Left renal pelvis (tissue), 4 donors: ENCODE data around the gene ULK1. TPM values are rescaled to one million over a fixed set of nuclear protein-coding genes. Genes with fewer than 3 reads are reported as not detected.
"Not testable (repeated sequence)": the region's sequence is repeated elsewhere in the genome, so short reads cannot be mapped to it uniquely, and the experiment has no call there.

Experiments used
- DNase-seq, 4 donors: peaks; one replicate each; pipeline ENCODE4 v3.0.0-alpha.2; 2013; ENCODE audit warnings: low read depth in 4 of 4, low spot score in 3 of 4
- polyA plus RNA-seq, 4 donors: library from polyadenylated mRNA; unstranded; fragments of 120-200 nt; gene quantifications; one replicate each; pipeline ENCODE4 v1.2.1, GENCODE V29; 2013; ENCODE audit not compliant: insufficient read length in 4 of 4

Gene ULK1
- polyA plus RNA-seq, 4 donors = 20.6 to 44.0 (median 27.0) TPM

DNA sequence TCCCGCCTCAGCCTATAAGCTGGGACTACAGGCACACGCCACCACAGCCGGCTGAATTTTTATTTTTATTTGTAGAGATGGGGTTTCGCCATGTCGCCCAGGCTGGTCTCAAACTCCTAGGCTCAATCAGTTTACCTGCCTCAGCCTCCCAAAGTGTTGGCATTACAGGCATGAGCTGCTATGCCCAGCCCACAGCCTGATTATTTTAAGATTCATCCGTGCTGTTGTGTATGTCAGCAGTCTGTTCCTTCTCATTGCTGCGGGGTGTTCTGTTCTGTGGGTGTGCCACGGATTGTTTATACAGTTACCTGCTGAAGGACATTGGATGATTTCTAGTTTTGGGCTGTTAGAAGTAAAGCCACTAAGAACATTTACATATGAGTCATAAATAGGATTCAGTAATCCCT, 45.7 kb downstream of the ULK1 start:
- DNase-seq = no peak

DNA sequence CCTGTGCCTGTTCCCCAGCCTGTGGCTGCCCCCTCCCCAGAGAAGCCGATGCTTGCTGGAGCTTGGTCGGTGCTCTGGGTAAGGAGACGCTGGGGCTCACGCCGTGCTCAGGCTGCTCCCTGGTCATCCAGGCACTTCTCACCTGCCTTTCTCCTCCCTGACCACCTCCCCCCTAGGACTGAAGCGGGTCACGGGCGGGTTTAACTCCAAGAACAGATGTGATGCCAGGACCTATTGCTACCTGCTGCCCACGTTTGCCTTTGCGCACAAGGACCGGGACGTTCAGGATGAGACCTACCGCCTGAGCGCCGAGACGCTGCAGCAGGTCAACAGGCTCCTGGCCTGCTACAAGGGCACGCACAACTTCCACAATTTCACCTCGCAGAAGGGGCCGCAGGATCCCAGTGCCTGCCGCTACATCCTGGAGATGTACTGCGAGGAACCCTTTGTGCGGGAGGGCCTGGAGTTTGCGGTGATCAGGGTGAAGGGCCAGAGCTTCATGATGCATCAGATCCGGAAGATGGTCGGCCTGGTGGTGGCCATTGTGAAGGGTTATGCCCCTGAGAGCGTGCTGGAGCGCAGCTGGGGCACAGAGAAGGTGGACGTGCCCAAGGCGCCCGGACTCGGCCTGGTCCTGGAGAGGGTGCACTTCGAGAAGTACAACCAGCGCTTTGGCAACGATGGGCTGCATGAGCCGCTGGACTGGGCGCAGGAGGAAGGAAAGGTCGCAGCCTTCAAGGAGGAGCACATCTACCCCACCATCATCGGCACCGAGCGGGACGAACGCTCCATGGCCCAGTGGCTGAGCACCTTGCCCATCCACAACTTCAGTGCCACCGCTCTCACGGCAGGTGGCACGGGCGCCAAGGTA, 46.9 kb downstream of the ULK1 start:
- DNase-seq = no peak

DNA sequence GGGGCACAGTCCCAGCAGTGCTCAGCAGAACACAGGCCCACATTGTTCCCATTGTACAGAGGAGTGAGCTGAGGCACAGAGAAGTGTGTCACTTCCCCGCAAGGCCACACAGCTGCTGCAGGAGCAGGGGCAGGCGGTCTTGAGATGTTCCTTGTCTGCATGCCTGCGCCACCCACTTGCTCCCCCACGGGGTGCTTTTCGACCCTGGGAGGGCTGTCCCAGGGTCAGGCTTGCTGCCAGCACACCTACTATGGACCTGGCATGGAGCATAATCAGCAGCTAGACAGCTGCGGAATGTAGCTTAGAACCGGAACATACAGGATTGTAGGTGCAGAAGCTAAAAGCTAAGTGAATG, 47.5 kb downstream of the ULK1 start:
- DNase-seq = no peak

DNA sequence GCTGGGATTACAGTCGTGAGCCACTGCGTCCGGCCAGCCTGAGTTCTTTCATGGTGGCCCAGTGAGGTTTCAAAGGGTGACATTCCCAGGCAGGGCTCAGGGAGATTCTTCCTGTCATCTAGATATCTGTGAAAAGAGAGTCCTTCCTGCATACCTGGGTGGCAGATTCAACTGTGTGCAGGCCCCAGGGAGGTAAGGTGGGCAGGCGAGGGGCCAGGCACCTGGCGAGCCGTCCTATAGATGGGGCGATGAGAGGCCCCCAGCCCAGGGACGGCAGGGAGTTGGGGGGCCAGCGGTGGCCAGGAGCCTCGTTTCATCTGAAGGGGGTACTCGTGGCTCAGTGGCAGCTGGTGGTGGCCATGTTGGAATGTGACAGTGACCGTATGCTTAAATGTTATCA, 48.2 kb downstream of the ULK1 start:
- DNase-seq = no peak

DNA sequence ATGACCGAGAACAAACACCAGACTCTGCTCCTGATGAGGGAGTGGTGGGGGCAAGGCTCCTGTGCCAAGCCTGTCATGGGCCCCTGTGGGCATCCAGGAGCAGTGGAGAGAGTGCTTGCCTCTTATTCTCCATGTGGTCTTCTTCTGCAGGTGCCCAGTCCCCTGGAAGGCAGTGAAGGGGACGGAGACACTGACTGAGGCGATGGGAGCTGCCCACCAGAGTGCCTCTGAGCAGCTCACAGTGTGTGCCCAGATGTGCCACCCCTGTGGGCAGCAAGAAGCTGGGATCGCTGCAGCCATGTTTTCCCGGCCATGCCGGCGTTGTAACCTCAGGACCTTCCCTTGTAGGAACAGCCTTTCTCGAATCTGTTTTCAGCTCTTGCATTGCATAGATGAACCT, 49.0 kb downstream of the ULK1 start:
- no peak for DNase-seq

DNA sequence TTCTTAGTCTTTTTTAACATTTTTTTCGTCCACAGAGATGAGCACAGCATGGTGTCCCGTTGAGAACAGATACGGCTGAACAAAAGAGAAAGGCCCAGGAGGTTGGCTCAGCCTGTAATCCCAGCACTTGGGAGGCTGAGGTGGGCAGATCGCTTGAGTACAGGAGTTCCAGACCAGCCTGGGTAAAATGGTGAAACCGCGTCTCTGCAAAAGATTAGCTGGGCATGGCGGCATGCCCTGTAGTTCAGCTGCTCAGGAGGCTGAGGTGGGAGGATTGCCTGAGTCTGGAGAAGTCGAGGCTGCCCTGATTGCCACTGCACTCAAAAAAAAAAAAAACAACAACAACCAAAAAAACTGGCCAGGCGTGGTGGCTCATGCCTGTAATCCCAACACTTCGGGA, 49.5 kb downstream of the ULK1 start:
- no peak for DNase-seq

DNA sequence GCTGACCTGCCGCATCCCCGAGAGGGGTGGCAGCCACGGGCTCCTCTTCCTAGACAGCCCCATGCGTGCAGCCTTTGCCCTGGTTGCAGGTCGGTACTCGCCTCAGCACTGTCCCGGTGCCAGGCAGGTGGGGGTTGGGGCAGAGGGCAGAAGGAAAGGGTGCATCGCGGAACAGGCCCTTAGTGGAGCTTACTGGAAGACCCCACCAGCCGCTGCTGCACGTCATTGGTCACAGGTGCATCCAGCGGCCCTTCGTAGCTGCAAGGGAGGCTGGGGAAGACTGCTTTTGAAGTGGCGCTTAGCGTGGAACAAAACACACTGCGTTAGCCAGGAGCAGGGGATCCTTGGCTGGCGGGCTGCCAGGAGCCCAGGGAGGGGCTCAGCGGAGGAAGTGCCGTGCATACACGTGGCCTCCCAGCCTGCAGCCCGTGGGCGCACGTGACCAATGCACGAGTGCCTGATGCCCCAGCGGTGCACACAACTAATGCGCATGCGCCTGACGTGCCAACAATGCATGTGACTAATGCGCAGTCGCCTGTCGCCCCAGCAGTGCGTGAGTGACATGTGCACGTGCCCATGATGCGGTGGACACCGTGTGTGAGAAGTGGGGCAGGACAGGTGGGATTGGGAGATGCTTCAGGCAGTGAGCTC, 50.3 kb downstream of the ULK1 start:
- no peak for DNase-seq

DNA sequence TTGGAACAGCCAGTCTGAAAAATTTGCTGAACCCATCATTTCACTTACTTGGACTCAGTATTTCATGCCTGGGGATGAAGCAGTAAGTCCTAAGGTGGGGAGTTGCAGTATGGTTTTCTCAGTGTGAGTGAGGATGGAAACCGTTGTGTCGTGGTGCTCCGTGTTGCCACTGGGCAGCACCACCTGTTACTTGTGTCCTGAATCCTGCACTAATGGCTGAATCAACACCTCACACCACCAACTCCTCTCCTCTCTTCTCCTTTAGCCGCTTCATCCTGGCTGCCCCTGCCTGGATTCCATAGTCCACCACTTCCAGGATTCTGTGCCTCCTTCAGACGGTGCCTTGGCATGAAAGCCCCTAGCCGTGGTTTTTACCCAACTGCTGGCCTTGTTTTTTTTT, 52.3 kb downstream of the ULK1 start:
- no peak for DNase-seq

DNA sequence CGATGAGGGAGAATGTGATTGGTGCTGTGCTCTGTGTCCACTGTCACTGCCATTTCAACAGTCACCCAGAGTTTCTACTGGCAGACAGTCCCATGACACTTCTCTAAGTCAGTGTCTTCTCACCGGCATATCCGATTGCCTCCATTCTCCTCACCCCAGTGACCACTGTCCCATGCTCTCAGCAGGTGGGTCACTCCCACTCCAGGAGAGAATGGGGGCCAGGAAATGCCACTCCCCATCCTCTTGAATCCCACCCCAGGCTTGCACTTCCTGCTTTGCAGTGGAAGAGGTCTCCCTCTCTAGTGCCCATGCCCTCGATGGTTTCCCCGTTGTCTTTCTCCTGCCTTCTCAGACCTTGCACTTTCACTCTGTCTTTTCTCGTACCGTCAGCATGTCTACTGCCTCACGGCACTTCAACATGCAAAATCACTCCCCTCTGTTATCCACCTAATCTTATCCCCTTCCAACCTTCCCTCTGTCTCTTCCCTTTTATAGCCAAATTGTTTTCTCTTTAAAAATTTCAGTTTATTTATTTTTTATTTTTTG, 53.1 kb downstream of the ULK1 start:
- no peak for DNase-seq

DNA sequence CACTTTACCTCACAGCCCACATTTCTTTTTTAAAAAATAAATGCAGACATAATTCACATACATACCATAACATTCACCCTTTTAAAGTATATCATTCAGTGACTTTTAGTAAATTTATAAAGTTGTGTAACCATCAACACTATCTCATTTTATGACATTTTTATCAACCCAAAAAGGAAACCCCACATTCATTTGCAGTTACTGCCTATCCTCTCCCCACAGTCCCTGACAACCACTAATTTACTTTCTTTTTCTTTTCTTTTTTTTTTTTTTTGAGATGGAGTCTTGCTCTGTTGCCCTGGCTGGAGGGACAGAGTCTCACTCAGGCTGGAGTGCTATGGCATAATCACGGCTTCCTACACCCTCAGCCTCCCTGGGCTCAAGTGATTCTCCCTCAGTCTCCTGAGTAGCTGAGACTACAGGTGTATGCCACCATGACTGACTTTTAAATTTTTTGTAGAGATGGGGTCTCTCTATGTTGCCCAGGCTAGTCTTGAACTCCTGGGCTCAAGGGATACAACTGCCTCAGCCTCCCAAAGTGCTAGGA, 53.8 kb downstream of the ULK1 start:
- no peak for DNase-seq

DNA sequence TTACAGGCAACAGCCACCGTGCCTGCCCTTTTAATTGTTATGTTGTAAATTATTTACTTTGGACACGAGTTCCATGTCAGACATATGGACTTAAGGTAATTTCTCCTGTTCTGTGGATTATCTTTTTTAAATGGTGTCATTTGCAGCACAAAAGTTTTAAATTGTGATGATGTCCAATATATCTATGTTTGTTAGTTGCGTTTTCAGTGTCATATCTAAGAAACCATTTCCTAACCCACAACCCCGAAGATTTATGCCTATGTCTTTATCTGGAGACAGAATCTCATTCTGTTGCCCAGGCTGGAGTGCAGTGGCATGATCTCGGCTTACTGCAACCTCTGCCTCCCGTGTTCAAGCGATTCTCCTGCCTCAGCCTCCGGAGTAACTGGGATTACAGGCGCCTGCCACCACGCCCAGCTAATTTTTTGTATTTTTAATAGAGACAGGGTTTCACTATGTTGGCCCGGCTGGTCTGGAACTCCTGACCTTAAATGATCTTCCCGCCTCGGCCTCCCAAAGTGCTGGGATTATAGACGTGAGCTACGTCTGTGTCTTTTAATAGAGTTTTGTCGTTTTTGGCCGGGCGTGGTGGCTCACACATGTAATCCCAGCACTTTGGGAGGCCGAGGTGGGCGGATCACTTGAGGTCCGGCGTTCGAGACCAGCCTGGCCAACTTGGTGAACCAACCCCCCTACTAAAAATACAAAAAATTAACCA, 54.5 kb downstream of the ULK1 start:
- DNase-seq = not testable (repeated sequence)

DNA sequence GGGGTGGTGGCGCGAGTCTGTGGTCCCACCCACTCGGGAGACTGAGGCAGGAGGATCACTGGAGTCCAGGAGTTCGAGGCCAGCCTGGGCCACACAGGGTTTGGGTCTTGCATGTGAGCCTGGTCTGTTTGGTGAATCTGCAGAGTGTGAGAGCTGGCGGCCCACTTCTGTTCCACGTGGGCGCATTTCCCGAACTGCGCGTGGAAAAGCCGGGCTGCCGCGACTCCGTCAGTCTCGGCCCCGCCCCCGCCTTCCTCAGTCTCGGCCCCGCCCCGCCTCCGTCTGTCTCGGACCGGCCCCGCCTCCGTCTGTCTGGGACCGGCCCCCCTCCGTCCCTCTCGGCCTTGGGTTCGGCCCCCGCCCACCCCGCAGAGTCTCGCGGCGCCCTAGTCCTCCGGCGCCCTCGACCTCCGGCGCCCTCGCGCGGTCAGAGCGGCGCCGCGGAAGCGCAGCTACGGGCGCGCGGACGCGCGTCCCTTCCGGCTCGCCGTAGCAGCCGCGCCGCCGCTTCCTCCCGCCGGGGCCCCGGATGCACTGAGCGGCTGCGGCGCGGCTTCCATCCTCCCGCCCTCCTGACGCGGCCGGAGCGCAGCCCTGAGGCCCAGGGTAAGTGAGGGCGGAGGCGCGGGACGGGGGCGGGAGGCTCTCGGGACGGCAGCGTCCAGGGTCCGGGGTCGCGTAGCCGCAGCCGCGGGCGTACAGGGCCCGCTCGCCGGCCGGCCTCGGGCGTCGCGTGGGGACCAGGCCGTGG, 55.2 kb downstream of the ULK1 start, which contains the start of gene EP400:
EP400 (plus strand) TSS at position 512 of the 751 bp plus-strand sequence. CDS start 10,678 bp downstream, outside the sequence.
- DNase-seq = peak; percentile 74 to 85 (median 82)

DNA sequence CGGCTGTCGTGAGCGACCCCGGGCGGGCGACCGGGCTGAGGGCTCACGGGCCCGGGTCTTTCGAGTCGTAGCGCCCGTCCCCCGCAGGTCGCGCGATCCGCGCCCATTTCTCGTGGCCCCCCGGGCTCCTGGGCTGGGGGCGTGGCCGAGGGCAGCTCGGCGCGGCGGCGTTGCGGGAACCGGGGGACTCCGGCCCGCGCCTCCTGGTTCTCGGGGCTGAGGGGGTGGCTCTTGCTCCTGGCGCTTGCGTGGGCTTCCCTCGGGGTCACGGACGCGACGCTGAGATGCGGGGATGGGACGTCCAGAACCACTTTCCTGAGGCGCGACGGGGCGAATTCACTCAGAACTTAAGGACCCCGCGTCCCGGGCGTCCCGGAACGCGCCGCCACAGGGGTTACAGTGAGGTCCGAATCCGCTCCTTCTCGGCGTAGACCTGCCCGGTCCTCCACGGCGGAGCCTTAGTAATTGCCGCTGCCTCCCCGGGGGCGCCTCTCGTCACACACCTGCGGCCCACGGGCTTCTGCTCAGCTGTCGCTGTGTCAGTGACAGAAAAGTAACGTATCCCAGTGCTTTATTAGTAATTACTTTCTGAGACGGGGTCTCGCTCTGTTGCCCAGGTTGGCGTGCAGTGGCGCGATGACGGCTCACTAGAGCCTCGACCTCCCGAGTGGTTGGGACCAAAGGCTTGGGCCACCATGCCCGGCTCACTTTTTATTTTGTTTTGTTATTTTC, 55.9 kb downstream of the ULK1 start:
- DNase-seq = no peak

DNA sequence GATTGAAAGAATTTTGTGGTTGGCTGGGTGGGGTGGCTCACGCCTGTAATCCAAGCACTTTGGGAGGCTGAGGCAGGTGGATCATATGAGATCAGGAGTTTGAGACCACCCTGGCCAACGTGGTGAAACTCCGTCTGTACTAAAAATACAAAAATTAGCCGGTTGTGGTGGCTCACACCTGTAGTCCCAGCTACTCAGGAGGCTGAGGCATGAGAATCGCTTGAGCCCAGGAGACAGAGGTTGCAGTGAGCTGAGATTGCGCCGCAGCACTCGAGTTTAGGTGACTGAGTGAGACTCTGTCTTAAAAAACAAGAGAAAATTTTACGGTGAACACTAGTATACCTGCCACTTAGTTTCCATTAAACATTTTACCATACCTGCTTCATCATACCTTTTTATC, 59.4 kb downstream of the ULK1 start:
- not testable (repeated sequence) for DNase-seq

DNA sequence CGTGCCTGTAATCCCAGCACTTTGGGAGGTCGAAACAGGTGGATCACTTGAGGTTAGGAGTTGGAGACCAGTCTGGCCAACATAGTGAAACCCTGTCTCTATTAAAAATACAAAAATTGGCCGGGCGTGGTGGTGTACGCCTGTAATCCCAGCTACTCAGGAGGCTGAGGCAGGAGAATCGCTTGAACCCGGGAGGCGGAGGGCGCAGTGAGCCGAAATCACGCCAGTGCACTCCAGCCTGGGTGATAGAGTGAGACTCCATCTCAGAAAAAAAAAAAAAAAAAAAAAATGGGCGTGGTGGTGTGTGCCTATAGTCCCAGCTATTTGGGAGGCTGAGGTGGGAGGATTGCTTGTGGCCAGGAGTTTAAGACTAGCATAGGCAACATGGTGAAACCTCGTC, 60.0 kb downstream of the ULK1 start:
- not testable (repeated sequence) for DNase-seq

DNA sequence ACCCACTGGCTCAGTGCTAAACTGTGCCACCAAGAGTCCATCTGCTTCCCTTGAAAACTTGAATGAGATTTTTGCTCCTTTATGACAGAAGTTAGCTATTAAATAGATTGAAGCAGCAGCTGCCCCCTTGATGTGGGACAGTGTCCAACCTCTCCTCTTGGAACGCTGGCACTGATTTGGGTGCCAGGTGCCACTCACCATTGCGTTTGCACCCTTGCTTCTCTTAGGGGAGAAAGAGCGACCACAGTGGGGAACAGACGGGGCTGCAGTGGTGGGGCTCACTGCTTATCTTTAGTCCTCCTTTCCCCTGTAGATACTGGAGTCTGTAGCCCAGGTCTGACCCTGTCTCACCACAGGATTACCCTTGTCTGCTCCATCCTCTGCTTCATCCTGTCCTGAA, 64.7 kb downstream of the ULK1 start:
- no peak for DNase-seq

DNA sequence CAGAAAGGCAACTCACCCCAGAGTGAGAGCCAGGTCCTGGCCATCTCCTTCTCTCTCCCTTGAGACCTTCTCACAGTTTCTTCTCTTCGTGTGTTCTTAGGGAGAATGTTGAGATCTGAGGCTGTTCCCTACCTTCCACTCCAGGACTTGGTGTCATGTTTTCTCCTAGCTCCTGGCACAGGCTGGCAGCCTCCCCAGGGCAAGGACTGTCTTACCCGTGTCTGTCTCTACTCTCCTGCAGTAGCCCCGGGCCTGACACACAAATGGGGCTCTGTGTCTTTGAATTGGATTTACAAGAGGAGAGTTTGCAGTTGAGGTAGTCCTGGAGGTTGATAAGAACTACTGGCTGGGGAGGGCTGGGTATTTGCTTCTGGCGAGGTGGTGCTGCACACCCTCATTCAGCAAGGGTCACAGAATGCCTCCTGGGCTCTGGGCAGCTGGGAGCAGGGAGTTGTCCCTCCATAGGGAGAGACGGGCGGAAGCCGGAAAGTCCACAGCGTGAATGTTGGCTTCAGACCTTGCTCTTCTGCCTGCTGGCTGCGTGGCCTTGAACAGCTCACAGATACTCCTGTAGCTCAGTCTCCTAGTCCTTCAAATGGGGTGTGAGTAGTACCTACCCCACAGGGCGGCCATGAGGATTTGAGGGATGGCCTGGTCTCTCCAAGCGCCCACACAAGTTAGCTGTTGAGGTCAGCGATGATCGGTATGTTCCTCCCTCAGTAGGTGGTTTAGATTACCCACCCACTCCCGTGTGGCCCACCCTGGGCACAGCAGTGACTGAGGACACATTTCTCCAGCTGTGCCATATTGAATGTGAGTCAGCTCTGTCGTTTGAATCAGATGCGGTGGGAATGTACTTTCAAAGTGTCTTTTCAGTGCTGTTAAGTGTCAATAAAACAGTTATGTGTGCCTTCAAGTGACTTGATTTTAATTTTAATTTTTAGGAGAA, 65.5 kb downstream of the ULK1 start:
- DNase-seq = no peak

DNA sequence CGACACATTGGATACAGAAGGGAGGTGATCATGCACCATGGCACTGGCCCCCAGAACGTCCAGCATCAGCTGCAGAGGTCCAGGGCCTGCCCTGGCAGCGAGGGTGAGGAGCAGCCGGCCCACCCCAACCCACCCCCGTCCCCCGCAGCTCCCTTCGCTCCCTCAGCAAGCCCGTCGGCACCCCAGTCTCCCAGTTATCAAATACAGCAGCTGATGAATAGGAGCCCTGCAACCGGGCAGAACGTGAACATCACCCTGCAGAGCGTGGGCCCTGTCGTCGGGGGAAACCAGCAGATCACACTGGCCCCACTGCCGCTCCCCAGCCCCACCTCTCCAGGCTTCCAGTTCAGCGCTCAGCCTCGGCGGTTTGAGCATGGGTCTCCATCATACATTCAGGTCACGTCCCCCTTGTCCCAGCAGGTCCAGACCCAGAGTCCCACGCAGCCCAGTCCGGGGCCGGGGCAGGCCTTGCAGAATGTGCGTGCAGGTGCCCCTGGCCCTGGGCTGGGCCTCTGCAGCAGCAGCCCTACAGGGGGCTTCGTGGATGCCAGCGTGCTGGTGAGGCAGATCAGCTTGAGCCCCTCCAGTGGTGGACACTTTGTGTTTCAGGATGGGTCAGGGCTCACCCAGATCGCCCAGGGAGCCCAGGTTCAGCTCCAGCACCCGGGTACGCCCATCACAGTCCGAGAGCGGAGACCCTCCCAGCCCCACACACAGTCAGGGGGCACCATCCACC, 66.3 kb downstream of the ULK1 start:
- DNase-seq = not testable (repeated sequence)
